HL-60/S4 treated with retinoic acid at 250 ng/mL for 4 days and 3 days (cell line): ENCODE results near the gene HOXD1.

Source experiments
- in situ Hi-C: fragments of 300-500 bp; cut with MboI; formaldehyde crosslinking; loops from 2 replicates; pipeline ENCODE4 v1.7.0; 2022; ENCODE audit warnings: low sequenced_read_pairs

The HOXD1 gene

DNA sequence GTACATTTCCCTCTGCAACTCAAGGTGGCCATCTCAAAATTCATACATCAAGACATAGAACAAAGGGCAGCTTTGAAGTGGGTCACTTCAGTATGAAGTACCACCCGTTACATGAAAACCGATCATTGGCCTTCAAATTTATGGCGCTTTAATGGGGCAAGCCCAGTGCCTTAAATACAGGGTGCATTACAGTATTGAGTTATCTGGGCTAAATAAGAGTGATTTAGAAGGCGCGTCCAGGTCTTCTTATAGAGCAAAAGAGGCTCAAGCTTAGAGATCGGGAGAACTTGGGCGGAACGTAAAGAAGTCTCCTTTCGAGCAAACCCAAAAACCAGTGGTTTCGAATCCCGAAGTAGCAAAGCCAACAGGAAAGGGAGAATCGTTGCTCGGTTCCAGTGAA is 24.3 kb upstream of the HOXD1 start:
- in situ Hi-C loops: no loop called here

DNA sequence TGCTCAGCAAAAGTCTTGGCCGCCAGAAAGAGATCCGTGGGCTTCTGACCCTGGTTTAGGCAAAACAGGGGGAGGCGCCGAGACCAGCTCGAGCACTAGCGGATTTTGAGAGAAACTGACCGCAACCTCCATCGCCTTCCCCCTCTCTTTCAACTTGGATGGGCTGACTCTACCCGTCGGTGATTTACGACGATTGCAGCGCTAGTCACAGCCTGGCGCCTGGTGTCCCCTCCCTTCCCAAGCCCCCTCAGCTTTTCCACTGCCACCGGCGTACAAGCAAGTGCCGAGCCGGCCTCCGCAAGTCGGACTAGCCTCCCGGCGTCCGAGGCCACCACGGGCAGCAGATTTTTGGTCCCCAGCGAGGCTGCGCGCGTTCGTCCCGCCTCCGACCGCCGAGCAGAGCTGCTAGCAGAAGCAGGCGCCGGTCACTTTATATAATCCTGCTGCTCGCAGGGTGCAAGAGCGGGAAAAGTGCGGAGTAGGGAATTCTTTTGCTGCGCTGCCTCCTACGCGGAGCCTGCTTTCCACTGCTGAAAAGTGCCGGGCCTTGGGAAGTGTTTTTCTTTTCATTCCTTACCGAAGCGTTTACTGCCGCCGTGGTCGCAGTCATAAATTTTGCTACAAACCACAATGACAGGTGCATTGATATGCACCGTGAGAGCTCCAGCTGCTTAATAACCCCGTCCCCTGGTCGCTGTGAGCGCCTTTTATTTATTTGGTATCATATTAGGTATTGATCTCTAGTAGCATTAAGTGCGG is 23.7 kb upstream of the HOXD1 start:
- in situ Hi-C loops: no loop called here

DNA sequence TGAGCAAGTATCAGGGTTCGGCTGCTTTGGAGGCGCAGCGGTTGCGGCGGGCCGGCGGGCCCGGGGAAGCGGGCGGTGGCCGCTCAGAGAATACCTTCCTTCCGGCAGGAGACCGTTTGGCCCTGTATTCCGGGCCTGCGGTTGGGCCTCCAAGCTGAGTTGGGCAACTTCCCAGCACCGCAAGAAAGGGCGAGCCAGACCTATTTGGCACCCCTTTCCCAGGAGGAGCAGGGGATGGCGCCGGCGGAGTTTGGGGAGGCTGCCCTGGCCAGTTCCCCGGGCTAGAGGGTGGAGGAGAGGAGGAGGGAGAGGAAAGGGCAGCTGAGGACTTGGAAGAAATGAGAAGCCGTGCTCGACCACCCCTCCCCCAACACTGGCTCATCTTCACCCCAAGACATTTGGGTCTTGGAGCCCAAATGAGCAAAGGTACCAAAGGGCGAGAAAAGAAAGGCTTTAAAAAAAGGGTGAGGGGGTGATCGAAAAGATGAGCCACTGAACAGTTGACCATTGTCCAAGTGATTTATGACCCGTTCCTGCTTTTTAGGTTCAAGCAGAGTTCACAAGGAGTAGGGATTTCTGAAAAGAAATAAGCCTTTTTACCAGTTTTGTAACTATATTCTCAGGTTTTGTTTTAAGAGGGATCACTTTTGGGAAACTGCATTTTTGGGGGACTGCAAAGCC is 23.0 kb upstream of the HOXD1 start:
- in situ Hi-C loops: no loop called here

DNA sequence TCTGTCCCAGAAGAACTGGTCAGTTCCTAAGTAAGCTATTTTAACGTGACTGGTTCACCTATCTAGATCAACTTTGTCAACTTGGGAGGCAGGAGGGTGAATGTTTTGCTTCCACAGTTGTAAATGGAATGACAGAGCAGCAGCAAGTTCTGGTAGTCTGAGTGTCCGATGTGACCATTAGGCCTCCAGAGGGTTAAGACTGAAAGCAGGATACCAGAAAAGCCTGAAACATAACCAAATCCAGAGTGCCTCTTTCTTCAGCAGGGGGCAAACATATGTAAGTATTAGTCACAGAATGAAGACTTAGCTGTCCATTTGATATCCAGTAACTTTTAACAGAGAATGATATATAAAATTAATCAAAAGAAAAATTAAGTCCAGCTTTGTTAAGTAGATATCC is 22.2 kb upstream of the HOXD1 start:
- in situ Hi-C loops: no loop called here

DNA sequence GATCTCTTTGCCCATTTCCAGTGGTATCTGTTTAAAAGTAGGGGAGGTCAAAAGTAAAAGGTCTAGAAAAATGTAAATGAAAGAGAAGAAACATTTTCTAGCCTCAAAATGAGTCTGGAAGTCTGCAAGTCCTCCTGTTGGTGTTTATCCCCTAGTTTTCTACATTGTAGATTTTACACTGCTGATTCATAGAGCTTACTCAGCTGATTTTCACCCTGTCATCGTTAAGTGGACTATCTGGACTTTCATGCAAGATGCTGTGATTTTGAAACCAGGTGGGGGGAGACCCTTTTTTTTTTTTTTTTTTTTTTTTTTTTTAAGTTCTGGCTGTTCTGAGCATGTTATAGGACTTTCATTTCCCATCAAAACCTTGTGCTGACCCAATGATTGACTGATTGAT is 21.1 kb upstream of the HOXD1 start:
- in situ Hi-C loops: no loop called here

DNA sequence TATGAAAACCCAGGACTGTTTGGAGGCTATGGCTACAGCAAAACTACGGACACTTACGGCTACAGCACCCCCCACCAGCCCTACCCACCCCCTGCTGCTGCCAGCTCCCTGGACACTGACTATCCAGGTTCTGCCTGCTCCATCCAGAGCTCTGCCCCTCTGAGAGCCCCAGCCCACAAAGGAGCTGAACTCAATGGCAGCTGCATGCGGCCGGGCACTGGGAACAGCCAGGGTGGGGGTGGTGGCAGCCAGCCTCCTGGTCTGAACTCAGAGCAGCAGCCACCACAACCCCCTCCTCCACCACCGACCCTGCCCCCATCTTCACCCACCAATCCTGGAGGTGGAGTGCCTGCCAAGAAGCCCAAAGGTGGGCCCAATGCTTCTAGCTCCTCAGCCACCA is 19.3 kb upstream of the HOXD1 start:
- in situ Hi-C loops: no loop called here

DNA sequence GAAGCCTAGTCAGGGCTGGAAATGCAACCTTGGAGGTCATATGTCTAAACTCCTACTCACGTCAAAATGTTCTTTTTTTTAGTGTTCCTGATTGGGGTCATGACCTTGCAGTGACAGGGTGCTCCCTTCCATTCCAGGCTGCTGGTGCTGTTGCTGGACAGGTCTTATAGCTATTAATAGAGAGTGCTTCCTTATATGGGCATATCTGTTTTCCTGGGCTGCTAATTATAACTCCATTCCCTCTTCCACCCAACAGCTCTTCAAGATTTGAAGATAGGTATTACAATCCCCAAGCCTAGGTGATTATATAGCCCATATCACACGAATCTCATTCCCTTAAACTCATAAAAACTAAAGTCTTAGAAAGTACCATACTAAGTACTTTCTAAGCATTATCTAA is 18.8 kb upstream of the HOXD1 start:
- in situ Hi-C loops: no loop called here

DNA sequence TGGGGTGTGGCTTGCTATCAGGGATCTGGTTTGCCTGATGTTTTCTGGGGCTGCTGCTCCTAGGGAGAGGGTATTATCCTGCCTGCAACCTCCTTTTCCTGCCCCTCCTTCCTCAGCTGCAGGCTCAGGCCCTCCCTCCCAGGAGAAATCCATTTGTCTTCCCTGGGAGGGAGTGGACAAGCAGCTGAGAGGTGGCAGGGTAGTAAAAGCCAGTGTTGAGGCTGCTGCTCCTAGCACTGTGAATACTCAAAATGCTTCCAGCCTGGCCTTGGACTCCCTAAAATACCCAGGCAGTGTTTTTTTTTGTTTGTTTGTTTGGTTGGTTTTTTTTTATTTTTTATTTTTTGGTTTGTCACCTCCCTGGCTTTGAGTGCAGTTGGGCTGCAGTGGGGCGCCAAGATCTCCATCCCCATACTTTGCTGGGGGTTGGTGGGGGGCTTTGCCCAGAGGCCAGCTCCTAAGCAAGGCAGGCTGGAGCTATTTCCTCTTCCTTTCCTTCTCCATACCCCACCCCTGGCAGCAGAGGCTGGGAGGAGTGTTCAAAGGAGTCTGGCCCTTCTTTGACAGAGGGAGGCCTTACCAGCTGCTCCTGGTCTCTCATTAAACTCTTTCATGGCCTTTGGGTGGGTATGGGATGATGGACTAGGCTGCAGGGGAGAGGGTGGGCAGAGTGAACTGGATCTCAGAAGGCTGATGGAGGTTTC is 17.7 kb upstream of the HOXD1 start:
- in situ Hi-C loops: no loop called here

DNA sequence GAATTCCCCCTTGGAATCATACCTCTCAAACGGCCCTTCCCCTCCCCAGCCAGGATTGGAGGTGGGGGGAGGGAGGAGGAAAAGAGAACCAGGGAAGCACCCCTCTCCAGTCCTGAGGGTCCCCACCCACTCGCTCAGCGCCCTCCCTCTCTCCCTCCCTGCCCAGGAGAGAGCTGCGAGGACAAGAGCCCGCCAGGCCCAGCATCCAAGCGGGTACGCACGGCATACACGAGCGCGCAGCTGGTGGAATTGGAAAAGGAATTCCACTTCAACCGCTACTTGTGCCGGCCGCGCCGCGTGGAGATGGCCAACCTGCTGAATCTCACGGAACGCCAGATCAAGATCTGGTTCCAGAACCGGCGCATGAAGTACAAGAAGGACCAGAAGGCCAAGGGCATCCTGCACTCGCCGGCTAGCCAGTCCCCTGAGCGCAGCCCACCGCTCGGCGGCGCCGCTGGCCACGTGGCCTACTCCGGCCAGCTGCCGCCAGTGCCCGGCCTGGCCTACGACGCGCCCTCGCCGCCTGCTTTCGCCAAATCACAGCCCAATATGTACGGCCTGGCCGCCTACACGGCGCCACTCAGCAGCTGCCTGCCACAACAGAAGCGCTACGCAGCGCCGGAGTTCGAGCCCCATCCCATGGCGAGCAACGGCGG is 17.0 kb upstream of the HOXD1 start:
- in situ Hi-C loops: no loop called here

DNA sequence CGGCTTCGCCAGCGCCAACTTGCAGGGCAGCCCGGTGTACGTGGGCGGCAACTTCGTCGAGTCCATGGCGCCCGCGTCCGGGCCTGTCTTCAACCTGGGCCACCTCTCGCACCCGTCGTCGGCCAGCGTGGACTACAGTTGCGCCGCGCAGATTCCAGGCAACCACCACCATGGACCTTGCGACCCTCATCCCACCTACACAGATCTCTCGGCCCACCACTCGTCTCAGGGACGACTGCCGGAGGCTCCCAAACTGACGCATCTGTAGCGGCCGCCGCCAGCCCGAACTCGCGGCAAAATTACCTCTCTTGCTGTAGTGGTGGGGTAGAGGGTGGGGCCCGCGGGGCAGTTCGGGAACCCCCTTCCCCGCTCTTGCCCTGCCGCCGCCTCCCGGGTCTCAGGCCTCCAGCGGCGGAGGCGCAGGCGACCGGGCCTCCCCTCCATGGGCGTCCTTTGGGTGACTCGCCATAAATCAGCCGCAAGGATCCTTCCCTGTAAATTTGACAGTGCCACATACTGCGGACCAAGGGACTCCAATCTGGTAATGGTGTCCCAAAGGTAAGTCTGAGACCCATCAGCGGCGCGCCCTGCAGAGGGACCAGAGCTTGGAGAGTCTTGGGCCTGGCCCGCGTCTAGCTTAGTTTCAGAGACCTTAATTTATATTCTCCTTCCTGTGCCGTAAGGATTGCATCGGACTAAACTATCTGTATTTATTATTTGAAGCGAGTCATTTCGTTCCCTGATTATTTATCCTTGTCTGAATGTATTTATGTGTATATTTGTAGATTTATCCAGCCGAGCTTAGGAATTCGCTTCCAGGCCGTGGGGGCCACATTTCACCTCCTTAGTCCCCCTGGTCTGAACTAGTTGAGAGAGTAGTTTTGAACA is 16.2 kb upstream of the HOXD1 start:
- in situ Hi-C loops: no loop called here

DNA sequence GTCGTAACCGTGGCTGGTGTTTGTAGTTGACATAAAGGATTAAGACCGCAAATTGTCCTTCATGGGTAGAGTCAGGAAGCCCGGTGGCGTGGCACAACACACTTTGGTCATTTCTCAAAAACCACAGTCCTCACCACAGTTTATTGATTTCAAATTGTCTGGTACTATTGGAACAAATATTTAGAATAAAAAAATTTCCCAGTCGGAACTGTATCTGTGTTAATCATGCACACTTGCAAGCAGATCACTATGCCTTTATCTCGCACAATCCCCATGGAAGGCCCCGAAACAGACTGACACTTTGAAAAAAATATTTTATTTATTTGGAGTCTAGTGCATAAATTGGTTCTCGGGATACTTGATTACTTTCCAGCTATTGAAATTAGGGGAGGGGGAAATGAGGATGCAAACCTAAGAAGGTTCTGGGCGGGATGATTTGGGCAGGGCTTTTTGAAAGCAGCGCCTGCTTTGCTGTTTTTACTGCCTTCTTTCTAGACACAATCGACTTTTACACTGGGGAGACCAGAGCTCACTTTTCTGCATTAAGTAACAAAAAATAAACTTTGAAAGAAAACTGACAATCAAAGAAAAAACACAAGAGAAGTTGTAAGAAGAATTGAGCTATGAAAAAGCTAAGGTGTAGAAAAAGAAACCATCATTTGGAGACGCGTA is 15.4 kb upstream of the HOXD1 start:
- in situ Hi-C loops: no loop called here

DNA sequence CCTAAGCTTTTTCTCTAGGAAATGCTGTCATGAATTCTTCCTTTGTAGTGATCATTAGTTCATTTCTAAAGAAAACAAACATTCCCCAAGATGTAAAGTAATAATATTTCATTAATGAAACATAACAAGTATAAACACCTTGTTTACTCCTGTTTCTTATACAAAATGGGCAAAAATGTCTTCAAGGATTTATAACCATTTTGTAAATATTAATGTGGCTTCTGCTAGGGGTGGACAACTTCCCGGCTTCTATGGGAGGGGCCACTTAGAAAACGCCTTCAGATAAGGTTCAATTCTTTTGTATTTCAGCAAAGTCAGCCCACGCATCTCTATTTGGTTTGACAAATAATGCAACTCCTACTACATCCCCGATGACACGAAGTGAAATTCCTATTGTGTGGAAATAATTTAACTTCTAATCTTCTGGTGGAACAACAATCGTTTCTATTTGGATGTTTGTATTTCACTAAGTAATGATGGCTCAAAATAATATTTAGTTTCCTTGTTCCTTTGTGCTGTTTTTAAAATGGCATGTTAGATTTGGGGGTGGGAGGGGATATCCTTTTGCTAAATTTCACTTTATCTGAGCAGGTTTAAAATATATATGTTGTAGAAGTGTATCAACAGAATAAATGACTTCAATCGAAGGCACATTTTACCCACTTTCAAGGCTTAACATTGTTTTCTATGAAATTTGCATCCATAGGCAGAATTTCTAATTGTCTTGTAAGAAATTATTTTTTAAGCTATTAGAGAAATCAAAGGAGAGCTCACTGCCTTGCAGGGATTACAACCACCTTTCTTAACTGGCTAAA is 14.7 kb upstream of the HOXD1 start:
- in situ Hi-C loops: no loop called here

DNA sequence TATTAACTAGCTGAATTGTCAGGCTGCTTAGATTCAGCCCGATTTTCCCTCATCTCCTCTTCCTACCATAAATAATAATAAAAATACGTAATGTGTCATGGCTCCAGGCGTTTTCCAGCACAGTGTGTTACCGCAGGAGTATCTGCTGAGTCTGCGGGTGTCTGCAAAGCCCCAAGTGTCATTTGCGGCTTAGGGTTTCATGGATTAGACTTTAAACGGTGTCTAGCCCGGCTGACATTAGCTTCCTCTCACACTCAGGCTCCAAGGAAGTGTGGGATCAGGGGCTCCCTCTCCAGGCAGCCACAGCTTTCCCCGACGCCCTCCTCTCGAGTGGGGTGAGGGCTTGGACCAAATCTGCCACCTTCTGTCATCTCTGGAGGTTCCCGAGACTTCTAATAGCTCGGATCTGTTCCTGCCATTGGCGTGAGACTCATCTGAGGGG is 14.1 kb upstream of the HOXD1 start:
- in situ Hi-C loops: no loop called here

DNA sequence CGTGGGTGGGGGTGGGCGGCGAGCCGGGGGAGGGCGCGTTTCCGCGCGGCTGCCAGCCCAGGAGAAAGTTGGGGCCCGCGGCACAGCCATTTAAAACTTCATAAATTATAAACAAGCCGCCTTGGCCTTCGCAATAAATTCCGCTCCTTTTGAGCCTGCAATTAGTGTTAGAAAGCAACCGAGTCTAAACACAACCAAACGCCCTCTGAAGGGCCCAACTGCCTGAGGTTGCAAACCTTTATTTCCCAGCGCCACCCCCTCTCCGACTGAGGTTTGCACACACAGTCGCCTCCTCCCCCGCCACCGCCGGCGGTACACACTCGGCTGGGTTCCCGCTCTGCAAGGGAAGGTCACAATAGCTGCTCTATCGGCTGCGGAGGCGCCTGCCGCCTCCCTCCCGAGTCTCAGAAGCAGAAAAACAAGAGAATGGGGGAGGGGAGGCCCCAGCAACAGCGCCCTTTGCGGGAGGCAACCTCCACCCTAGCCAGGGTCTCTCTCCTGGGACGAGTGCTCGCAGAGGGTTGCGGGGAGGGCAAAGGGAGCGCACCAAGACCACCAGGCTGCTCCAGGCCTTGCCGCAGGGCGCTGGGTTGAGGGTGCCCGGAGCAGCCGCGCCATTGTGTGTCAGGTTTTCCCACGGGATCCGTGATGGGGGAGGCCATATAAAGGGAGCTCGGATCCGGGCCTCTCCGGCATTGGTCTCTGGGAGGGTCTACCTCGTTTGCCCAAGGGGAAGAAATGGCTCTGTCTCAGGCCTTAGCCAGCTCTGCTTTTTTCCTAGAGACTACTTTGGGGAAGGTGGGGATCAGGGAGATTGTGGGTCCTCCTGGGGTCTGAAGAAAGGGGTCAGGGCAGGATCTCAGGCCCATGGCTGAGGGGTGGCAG is 13.4 kb upstream of the HOXD1 start:
- in situ Hi-C loops: no loop called here

DNA sequence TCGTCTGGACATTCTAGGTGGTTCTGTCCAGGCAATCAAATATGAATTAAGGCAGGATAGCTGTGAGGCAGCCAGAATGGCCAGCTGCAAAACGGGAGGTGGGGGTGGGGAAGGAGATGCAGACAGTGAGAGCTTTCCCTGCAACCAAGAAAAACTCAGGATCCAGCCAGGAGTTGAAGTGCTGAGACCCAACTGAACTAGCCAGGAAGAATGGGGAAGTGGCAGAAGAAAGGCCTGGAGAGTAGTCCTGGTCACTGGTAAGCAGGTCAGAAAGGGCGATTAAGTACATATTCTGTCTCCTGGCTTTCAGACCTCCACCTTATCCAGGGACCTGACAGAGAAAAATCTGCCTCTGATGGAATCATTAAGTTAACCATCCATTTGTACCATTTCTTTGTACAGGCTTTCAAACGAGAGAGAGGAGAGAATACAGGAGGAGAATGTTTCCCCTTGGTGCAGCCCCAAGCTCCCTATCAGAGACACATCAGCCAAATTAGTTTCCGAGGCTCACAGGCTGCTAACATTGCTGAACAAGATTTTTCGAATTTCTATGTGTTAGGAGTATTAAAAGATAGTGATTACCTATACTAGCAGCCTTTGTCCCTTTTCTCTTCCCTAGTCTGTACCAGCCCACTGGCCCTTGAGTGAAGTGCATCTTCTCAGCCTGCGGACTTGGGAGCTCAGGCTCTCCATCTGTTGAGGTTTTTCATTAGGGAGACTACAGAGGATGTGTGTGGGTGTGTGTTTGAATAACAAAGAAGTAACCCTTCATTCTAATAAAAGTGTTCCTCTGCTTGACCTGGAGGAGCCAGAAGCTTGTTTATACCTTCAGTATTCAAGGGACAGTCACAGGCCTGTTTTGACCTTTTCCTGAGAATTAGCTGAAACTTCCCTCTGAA is 12.5 kb upstream of the HOXD1 start:
- in situ Hi-C loops: no loop called here

DNA sequence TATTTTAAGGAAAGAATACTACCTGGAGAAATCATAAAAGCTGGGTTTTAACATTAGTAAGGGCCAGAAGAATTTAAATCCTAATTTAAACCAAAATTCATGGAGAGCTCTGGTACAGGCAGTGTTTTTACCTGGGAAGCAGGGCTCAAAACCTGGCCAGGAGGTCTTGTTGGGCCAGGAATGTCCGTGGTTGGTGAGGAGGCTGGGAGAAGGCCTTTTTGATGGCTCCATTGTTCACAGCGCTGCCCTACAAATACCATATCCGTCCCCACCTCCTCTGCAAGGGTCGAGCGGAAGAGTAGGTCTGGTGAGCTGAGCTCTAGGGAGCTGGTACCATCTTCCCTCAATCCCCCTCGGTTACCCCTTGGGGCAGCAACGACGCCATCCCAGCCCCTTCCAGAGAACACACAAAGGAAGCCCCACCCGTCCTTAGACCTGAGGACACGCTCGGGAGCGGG is 10.9 kb upstream of the HOXD1 start:
- in situ Hi-C loops: no loop called here
